DMS114 treated with DMSO at 0.1 percent for 48 hours (cell line): ENCODE measurements around the gene MYH7.
"Not testable (repeated sequence)": the region's sequence is repeated elsewhere in the genome, so short reads cannot be mapped to it uniquely, and the experiment has no call there.

Experiments
- DNase-seq: peaks from one replicate; lab custom pipeline; 2025; ENCODE audit not compliant: unreplicated experiment; lab: John Stamatoyannopoulos, UW

The MYH7 gene

DNA sequence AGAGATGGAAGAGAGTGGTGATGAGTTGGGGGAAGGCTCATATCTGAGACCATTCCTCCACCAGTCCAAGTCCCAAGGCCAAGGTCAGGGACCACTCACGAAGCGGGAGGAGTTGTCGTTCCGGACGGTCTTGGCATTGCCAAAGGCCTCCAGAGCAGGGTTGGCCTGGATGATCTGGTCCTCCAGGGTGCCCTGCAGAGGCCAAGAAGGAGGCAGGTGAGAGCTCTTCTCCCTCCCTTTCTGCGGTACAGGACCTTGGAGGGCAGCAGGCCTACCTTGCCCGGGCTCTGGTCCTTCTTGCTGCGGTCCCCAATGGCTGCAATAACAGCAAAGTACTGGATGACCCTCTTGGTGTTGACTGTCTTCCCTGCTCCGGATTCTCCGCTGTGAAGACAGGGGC lies 4.0 kb downstream of the MYH7 start:
- DNase-seq = no peak

DNA sequence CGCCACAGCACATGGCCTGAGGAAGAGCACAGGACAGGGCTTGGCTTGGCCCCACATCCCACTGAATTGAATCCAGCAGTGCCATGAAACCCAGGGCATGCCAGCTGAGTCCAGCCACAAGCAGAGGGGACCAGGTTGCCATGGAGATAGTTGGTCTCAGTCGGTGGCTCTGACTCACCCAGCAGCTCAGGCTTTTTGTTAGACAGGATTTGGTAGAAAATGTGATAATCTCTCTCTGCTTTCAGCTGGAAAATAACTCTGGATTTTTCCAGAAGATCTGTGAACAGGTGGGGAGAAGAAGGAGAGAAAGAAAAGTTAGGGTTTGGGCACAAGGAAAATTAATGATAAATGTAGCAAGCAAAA lies 4.8 kb downstream of the MYH7 start:
- DNase-seq = no peak

DNA sequence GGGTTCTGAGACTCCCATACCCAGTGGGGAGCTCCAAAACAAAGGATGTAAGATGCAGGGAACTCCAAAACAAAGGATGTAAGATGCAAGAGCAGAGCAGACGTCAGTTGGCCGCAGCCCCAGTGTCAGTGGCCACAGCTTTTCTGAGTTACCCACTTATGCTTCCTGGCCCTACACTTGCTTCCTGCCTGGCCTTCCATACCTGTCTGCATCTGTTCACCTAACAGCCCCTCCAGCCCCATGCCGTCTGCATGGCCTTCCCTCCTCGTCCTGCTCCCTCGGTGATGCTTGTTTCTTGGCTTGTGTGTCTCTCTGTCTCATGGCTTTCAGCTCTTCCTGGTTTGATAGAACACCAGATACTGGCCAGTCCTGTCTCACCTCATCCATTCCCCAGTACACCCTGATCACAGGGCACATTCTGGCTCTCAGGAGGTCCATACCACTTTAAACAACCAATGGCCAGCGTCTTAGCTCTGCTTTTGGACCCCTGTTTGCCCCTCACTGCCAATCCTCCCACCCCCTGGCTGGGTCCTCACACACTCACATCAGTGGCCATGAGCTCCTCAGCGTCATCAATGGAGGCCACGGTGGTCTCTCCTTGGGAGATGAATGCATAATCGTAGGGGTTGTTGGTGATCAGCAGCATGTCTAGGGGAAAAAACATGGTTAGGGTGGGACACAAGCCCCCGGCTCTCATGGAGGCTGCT lies 5.3 kb downstream of the MYH7 start:
- no peak for DNase-seq

DNA sequence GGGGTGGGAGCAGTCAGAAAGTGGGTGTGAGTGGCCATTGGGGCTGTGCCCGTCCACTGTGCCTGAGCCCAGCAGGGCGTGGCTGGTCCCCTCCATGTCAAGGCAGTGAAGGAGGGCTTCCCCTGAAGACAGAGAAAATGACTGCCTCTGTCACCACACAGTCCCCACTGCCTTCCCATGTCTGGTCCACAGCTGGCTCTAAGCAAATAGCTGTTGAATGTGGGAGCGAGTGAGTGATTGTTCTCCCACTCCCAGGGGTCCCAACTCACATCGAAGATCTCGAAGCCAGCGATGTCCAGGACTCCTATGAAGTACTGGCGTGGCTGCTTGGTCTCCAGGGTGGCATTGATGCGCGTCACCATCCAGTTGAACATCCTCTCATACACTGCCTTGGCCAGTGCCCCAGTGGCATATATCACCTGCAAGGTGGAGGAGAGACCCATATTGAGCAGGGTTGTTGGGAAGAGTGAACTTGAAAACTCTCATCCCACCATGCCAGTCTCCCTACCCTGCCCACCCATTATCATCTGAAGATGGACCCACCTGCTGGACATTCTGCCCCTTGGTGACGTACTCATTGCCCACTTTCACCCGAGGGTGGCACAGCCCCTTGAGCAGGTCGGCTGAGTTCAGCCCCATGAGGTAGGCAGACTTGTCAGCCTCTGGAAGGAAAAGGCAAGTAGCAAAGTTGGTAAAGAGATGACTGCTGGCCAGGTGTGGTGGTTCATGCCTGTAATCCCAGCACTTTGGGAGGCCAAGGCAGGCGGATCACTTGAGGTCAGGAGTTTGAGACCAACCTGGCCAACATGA lies 6.6 kb downstream of the MYH7 start:
- DNase-seq = no peak

DNA sequence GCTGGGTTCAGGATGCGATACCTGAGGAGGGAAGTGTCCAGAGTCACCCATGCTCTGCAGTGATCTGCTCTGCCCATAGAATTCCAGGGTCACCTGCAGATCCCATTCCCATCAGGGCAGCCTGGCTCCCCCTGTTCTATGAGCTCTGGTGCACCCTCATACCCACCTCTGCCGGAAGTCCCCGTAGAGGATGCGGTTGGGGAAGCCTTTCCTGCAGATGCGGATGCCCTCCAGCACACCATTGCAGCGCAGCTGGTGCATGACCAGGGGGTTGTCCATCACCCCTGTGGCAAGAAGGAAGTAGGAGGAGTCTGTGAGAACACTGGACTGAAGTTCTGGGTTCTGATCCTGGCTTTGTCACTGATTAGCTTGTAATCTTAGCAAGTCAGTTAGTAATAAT lies 9.7 kb downstream of the MYH7 start:
- not testable (repeated sequence) for DNase-seq

DNA sequence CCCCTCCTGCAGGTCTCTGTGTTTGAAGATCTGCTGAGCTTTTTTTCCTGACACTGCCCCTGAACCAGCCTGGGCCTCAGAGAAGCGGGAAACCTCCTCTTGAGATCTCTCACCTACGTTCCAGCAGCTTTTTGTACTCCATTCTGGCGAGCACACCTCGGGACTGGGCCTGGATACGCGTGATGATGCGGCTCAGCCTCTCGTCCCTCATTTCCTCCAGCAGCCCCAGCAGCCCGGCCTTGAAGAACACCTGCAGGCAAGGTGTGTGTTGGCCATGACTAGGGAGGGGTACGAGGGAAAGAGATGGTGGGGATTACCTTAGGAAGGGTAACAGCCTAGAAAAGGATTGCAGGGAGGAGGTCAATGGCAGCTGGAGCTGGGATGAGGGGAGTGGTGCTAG lies 10.3 kb downstream of the MYH7 start:
- no peak for DNase-seq

DNA sequence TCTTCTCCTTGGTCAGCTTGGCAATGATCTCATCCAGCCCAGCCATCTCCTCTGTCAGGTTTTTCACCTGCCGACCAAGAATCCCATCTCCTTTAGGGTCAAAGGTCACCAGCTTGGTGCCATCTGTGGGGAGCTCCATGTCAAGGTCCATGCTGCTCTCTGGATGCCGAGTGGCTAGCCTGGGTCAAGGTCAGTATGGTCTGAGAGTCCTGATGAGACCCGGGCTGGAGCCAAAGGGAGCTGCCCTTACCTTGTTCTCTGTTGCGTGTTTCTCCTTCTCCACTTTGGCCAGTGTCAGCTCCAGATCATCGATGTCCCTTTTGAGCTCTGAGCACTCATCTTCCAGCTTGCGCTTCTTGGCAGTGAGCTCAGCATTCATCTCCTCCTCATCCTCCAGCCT lies 11.8 kb downstream of the MYH7 start:
- no peak for DNase-seq

DNA sequence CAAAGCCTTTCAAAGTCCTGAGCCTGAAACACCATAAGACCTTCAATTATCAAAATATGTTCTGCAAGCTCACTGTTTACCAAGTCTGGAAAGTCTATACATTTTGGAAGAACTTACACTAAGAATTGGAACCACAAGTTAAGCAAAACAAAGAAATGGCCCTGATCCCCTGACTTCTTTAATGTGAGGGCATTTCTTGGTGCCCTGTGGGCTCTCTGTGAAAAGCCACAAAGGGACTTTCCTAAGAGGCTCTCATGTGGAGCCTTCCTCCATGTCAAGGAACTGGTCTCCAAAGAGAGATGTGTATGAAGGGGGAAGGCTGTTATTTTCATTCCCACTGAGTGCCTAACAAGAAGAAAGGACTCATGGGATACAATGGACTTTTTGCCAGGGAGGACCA lies 13.9 kb downstream of the MYH7 start:
- no peak for DNase-seq

DNA sequence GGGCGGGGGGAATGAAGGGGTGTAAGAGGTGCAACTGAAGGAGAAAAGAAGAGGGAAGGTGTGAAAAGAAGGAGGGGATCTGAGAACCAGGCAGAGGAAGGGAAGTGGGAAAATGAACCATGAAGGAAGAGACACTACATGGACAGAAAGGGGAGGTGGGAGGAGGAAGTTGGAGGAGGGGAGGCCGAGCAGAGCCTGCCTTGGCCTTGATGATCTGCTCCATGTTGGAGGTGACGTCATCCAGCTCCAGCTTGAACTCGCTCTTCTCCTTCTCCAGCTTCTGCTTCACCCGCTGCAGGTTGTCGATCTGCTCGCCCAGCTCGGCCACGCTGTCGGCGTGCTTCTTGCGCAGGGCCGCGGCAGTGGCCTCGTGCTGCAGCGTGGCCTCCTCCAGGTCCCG lies 15.8 kb downstream of the MYH7 start:
- DNase-seq = not testable (repeated sequence)

DNA sequence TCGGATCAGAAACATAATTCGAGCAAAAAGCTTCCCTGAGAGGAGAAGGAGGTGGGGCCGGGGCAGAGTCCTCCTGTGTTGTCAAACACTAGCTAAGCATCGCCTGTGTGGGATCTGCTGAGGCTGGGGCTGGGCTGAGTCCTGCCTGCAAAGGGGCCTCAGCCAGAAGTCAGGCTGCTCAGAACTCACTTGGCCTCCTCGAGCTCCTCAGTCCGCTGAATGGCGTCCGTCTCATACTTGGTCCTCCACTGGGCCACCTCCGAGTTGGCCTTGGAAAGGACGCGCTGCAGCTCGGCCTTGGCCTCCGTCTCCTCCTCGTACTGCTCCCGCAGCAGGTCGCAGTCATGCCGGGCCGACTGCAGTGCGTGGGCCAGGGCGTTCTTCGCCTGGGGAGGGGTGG lies 17.4 kb downstream of the MYH7 start:
- DNase-seq = no peak

DNA sequence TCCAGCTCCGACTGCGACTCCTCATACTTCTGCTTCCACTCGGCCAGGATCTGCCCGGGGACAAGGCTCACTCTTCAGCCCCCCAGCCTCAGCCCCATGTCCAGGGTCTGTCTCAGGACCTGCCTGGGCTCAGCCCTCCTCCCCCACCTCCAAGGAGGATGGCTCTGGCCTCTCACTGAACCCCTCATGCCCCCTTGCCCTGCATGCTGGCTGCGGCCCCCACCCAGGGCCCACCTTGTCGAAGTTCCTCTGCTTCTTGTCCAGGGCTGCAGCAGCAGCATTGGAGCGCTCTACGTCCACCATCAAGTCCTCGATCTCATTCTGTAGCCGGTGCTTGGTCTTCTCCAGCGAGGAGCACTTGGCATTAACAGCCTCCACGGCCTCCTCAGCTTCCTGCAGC lies 18.2 kb downstream of the MYH7 start:
- DNase-seq = not testable (repeated sequence)

DNA sequence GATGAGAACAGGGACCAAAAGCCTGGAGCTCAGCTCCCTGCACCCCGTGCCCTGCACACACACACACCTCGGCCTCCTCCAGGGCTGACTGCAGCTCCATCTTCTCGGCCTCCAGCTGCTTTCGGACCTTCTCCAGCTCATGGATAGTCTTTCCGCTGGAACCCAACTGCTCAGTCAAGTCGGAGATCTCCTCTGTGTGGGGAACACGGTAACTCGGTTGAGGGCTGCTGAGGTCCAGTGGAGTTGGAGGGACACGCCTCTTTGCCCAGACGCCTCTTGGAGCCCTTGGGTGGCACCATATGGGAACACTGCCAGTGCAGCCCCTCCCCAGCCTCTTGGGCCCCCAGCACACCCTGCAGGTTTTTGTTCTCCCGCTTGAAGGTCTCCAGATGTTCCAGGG lies 18.7 kb downstream of the MYH7 start:
- no peak for DNase-seq

DNA sequence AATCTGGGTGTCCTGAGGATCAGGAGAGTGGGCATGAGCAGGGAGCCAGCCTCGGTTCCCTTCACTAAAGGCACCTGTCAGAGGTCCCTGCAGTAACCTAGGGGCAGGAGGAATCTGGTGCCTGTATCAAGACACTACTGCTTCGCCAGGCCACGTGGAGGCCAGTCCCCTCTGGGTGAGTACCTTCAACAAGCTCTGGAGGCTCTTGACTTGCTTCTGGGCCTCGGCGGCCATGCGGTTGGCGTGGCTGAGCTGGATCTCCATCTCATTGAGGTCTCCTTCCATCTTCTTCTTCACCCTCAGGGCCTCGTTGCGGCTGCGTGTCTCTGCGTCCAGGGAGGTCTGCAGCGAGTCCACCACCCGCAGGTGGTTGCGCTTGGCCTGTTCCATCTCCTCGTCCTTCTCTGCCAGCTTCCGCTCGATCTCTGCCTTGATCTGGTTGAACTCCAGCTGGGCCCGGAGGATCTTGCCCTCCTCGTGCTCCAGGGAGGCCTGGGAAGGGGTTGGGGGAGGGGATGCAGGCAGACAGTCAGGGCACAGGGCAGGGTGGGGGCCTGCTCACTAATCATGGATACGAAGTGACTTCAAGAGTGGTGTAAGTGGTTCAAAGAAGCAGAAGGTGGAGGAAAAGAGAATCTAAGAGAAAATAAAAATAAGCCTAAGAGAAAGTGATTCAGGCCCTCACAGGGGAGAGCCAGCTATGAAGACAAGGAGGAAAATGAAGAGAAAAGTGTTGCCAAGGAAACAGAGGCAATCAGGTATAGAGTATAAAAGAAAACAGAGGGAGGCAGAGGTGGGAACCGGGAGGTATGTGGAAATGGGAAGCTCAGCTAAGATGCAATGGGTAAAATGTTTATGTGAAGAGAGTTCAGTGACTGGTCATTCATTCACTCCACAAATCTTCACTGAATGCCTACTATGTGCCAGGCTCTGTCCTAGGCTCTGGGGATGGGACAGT lies 19.4 kb downstream of the MYH7 start:
- no peak for DNase-seq

DNA sequence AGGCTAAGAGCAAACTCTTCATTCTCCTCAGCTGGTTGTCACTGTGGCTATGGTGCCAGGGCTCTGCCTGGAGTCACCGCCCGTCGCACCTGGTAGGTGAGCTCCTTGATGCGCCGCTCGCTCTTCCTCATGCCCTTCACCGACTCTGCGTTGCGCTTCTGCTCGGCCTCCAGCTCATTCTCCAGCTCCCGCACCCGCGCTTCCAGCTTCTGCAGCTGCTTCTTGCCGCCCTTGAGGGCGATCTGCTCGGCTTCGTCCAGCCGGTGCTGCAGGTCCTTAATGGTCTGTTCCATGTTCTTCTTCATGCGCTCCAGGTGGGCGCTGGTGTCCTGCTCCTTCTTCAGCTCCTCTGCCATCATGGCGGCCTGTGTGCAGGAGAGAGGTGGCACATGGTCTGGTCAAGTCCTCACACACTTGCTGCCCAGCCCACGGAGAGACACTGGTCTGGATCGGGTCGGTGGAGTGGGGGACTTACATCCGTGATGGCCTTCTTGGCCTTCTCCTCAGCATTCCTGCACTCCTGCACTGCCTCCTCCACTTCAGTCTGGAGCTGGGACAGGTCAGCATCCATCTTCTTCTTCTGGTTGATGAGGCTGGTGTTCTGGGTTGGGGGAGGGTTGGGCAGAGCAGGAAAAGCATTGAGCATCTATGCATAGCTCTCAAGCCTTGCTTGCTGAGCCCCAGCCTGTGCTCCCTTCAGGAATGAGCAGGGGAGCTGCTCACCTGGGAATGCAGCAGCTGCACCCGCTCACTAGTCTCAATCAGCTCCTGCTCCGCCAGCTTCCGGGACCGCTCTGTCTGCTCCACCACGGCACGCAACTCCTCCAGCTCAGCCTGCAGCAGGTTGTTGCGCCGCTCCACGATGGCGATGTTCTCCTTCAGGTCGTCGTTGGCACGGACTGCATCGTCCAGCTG lies 20.3 kb downstream of the MYH7 start:
- no peak for DNase-seq

DNA sequence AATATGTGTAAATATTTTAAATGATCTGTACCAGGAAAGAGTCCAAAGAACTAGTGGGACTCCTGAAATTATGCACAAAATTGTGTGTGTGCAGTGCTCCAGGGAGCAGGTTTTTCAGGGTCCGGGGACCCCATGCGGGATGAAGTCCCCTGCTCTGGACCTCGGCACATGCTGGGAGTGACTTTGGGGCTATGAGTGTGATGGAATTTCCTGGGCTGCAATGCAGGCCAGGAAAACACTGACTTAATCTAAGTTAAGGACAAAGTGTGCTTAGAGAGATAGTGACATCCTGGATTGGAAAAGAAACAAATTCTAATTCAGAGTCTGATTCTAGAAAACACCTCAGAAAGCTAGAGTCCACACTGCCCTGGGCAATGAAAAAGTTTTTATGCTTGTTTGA lies 21.2 kb downstream of the MYH7 start:
- DNase-seq = no peak

DNA sequence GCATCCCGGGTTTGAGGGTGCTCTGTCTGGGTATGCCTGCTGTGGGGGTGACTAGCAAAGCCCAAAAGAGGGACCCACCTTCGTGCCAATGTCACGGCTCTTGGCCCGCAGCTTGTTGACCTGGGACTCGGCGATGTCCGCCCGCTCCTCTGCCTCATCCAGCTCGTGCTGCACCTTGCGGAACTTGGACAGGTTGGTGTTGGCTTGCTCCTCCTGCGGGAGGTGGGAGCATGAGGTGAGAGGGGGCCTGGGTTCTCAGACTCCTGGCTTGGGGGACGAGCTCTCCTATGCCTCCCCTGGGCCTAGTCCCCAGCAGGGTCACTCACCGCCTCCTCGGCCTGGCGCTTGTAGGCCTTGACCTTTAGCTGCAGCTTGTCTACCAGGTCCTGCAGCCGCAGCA lies 21.8 kb downstream of the MYH7 start:
- DNase-seq = no peak

DNA sequence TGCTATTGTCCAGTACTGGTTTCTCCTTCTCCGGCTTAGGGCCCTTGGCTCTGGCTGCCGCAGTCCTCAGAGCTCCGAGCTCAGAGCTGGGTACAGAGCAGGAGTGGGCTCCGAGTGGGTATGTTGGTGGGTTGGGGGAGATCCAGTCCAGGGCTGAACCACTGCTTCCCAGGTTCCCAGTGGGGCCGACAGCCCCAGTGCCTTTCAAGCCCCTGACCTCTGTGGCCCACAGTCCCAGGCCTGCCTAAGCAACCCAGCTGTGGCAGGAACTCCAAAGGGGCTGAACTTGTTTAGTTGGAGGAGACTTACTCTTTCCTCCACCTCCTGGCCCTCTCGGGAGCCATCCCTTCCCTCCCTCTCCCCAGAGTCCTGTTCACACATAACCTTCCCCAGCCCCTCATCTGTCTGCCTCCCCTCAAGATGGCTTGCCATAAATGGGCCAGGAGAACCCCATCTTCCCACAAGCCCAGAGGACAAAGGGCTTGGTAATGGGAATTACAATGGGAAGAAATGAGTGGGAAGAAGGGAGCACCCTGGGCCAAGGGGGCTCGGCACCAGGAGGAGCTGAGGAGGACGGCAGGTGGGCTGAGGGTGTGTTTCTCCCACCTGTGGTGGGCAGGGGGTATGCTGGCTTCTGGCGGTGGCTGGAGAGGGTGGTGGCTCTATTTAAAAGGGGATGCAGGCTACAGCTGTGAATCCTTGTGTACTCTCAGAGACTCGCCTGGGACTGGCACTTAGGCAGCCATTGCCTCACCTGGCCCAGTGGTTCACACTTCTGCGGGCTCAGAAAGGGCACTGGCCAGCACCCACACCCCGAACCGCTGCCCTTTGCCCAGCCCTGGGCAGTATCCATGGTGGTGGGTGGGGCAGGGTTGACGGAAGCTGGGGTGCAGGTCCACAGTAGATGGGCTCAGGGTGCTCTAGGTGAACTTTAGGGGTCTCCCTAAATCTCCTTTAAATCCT lies 23.6 kb downstream of the MYH7 start:
- no peak for DNase-seq

DNA sequence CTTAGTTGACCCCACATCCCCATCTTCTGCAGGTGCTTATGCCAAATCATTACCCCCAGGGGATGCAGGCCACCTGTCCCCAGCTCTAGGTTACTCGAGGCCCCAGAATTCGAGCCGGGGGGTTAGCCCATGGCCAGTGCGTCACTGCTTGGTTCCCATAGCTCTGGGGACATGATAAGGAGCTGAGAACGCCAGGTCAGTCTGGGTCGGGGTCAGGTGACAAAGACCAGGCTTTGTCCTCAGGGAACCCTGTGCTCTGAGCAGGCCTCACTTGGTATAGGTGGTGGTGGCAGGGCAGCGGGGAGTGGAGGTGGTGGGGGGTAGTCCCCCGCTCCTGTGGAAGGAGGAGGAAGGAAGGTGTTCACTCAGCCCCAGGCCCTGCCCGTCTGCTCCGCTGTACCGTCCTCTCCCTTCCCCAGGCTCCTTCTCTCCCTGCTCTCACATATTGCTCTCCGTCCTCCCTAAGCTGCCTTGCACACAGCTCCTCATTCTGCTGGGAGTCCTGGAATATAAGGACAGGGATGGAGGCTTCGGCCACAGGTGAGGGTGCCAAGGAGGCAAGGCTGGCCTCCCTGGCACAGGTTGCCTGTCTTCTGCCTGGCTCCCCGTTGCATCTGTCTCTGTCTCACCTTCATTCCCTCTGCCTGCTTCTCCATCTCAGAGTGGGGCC lies 25.4 kb downstream of the MYH7 start:
- no peak for DNase-seq

DNA sequence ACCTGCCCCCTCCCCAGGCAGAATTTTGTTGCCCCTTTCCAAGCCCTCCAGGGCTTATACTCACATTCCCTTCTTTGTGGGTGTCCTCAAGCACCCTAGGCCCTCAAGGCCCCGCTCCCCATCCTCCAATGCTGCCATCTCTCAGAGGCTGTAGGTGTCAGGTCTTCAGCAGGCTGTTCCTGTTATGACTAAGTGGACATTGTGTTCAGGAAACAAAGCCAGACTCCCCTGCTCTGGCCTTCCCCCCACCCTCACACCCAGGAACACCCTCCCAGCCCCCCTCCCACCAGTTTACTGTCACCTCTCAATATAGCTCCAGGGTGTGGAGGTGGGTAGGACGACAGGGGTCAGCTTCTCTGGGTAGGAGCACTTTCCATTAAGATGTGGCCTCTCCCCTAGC lies 26.0 kb downstream of the MYH7 start:
- no peak for DNase-seq
